NOMO-1 (cell line): ENCODE results near the gene FCN3.
A peak's percentile ranks its signal among the peaks of the same experiment; 100 is the strongest.
"Not testable (repeated sequence)": the region's sequence is repeated elsewhere in the genome, so short reads cannot be mapped to it uniquely, and the experiment has no call there.

ENCODE experiments used
- DNase-seq, 2 experiments: peaks; one replicate each; lab custom pipeline; 2025; ENCODE audit not compliant: unreplicated experiment in 2 of 2; lab: John Stamatoyannopoulos, UW

Gene FCN3

GRCh38 chr1:27374362-27375086 is at the start of gene FCN3:
Gene FCN3 (minus strand): TSS chr1:27374824. CDS start chr1:27374818, 6 bp downstream.
- DNase-seq: no peak

GRCh38 chr1:27423709-27424108 is 49.1 kb upstream of the FCN3 start:
- DNase-seq: no peak

- peak; percentile 83 to 86 for DNase-seq
These were observed 43.9 kb upstream of the FCN3 start for GRCh38 chr1:27418326-27419185.

DNA sequence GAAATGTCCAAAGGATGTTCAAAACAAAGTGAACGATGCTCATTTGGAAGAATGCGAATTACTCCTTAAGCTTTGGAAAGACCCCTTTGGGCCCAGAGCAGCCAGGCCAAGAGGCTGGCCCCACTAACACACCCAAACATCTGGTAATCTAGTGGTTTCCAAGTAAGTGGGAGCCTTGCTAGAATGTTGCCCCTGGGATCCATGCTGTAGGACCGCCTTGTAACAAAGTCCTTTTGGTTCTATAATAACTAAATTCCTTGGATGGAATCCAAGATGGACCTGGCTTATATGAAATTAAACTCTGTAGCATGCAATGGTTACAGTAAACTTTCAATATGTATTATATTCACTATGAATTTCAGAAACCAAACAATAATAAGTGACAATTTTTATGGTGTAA is 43.1 kb upstream of the FCN3 start:
- no peak for DNase-seq

GRCh38 chr1:27416387-27417111 is 41.9 kb upstream of the FCN3 start:
- peak; percentile 69 to 75 for DNase-seq

DNA sequence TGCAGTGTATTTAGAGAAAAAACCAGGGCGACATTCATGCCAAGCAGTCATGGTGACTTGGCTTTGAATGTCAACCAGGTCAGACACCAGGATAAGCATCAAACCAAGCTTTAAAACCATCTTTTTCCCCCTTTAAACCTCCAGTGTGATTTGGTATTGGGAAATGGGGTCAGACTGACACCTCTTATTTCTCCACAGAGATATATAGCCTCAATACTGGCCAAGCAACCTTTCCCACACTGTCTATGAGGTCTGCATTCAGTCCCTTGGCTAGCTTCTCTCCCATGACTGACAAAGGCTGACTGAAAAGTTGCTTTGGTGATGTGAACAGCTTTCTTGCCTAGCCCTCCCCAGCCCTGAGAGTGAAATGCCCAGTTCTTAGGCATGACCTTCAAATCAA is 39.5 kb upstream of the FCN3 start:
- DNase-seq: no peak

- DNase-seq: no peak
These were observed 38.4 kb upstream of the FCN3 start for GRCh38 chr1:27413004-27413403.

DNA sequence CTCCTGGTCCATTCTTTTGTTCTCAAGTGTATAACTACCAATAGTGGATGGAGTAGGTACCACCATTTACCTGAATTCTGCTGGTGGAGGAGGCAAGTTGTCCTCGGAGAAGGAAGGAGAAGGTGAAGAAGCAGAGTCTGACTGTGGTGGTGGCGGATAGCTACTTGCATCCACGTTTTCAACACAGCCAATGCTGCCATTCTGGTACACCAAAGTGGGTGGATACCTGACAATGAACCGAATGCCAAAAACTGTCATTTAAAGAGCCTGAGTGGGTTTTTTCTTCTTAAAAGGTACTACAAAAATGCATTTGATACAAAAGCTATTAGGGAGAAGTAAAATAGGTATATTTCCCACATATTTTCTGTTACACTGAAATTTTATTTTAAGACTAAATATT is 37.9 kb upstream of the FCN3 start:
- DNase-seq: no peak

DNA sequence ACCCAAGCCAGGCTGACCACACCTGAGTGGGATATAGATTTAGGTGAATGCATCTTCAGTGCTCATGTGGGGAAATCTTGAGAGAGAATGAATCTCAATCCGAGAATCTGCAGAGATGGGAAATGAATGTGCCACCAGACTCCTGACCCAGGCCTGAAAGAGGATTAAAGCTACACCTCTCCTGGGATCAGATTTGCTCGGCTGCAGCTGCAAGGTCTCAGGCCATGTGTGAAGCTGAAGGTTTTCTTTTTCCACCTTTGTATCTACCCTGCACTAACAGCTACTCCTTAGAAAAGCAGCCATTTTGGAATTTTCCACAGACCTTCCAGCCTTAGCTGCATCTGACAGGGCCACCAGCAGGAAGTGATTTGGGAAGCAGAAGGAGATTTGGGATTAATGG is 36.1 kb upstream of the FCN3 start:
- DNase-seq: no peak

- DNase-seq: no peak
These were observed 35.0 kb upstream of the FCN3 start for GRCh38 chr1:27409669-27410068.

DNA sequence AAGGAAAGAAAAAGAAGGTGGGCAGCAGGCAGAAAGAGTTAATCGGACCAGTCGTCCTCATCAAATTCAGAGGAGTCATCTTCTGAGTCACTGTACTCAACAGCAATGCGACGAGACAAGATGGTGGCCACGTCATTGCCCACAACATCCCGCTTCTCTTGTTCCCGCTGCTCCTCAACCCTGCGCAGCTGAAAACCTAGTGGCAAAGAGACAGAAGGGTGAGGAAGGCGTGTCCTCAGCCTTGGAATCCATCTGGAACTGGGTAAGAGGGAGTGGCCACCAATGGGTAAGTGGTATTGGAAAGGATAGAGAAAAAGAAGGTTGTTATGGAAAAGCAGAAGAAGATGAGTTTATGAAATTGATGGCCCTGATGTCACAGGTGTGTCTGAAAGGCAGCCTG is 33.5 kb upstream of the FCN3 start:
- no peak for DNase-seq

DNA sequence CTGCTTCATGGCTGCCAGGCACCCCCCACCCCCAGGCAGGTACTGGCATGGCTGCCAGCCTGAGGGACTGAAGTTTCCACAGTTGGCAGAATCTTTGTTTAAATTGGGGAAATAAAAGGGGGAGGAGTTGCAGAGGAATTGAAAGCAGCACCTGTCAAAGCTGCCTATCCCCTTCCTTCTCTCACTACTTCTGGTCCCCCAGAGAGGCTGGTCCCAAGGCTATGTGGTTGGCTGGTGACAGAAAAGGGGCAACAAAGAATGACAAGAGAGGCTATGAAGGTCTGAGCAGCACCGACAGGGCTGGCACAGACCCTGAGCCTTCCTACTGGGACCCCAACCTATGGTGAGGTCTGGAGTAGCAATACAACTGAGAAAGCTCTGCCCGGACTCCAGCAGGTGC is 32.2 kb upstream of the FCN3 start:
- DNase-seq: not testable (repeated sequence)

DNA sequence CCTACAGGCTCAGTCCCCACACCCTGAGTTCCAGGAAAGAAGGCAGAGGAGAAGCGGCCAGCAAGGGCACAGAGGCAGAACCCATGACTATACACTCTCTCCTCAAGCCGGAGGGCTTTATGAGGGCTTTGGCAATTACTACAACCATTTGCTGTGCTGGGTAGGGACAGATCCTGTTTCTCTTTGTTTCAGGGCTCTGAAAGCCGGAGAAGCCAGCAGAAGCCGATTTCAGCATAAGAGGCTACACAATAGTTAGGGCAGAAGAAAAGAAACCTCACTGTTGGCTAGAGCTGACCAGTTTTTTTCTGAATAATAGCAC is 31.7 kb upstream of the FCN3 start:
- no peak for DNase-seq

GRCh38 chr1:27405598-27406361 is 31.2 kb upstream of the FCN3 start:
- not testable (repeated sequence) for DNase-seq

DNA sequence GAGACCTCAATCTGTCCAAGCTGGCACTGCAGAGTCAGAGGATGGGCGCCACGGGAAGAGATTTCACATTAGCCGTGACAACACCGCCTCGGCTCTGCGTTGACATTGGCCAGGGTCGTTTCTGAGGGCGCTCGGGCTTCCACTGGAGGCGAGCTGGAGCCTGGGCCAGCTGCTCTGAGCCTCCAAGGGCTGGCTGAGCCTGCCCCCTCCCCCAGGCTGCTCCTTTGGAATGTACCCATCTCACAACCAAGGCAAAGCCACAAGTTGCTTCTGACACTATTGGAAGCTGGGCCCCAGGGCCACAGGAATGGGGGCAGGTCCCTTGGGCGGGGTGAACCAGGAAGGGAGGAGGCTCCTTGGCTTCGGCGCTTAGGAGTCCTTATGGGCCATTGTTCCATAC is 30.4 kb upstream of the FCN3 start:
- DNase-seq: no peak

DNA sequence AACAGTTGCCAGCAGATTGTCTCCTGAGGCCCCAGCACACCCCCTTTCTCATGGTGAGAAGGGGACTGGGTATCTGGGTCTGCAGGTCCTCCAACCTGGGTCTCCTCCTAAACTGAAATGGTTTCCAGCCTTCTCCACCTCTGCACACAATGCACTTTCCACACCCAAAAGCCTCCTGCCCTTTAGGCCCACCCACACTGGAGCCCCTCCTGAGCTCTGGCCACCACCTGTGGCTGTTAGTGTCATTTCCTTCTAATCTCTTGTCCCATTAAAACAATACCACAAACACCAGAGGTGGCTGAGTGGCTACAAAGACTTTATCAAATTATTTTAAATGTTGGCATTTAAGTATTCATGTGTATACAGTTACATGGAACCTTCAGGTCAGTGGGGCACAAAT is 29.3 kb upstream of the FCN3 start:
- DNase-seq: no peak

DNA sequence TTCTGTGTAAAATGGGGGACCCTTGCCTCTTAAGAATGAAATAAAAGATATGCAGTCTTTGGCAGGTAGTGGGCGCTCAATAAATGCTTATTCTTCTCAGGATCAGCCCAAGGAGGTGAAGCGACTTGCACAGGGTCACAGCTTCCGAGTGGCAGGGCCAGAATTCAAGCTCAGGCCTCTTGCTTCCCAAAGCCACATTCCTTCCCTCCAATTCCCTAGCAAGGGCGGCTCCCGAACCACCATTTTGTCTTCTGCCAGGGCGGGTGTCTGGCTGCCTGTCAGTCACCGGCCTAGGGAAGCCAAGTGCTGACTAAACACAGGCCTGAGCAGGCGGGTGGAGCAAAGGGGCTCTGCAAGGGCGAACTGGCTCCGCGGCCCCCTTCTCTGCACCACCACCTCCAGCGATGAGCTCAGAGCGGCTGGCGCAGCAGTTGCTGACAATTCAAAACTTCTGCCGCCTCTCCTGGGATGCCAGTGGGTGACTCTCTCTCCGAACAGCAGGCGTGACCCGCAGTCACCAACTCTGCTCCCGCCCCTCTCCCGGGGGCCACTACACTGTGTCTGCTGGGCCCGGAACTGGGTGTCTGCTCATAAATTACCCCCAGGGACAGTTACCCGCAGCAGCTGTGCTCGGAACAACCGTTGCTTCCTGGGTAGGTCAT is 28.6 kb upstream of the FCN3 start:
- no peak for DNase-seq

DNA sequence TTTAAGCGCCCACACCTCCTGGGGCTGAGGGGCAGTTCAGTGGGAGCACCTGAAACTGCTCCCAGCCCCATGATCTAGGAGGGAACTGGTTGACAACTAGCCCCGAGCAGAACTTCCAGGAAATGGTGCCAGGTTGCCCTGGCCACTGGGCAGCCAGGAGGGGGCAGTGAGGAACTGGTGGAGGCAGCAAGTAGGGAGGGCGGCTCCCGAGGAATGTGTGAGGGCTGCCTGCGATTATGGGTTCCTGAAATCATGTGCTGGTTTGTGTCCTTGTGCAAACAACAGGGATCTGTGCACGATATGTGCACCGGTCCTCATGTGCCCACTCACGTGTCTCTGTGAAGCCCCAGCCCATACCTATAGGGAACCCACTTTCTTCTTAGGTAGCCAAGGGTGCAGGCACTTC is 27.7 kb upstream of the FCN3 start:
- DNase-seq: peak in 1 of 2 experiments; percentile 35

DNA sequence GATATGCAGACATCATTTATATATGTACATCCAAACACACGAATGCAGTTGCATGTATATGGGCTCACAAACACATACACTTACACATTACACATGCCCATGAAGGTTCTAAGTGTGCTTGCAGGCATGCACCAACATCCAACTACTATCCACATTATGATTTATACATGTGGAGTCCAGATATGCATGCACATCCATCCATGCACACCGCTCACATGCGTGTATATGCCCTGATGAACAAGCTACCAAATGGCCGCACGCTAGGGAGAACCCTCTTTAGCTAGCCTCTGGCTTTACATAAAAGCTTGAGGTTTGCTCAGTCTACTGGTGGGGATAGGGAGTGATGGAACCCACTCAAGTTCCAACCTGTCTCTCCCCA is 26.3 kb upstream of the FCN3 start:
- no peak for DNase-seq
